Middle frontal gyrus (tissue), 1 donor: ENCODE results near the gene ZFPM1.

Experiments used
- DNase-seq: peaks from one replicate; pipeline ENCODE4 v3.0.0-alpha.2; 2015; ENCODE audit warnings: low spot score; ENCODE audit errors: extremely low spot score

Gene ZFPM1

DNA sequence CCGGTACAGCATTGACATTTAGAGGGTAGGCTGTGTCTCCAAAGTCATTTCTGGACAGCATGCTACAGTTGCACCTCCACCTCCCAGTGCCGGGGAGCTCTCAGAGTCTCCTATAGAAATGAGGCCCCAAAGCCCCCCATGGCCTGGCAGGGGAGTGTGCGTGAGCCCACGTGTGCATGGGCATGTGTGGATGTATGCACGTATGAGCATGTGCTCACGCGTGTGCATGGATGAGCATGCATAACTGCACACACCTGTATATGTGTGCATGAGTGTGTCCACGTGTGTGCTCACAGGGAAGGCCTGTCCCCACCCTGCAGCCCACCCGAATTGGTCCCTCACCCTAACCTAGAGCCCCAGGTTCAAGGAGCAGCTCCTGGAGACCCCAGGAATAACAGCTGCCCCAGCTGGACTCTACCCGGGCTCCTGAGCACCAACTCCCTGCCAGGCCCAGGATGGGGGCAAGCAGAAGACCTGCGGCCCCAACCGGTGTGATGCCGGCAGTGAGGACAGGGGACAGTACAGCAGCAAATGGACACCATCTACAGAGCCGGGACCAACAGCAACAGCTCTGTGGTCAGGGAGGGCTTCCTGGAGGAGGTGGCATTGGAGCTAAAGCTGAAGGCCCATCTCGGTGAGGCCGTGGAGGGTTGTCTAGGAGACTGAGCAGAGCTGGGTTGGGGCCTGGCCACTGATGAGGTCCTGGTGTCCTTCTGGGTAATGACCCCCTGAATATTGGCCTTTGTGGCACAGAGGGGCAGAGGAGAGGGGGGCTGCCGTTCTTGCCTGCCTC, 35.2 kb upstream of the ZFPM1 start:
- no peak for DNase-seq

DNA sequence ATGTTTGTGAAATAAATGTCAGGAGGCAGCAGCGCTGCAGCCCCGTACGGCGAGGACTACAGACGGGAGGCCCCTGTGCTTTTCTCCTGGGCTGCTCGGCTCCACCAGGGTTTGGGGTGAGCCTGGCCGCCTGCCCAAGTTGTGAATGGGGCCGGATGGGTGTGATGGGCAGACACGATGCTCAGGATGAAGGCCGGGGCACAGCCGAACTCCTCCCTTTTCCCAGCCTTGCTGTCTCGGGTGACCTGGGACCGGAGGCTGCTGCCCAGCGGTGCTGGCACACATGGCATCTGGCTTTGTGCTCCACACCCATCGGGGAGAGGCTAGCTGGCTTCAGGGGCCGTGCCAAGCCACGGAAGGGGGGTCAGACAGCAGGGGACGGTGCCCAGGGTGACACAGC, 34.2 kb upstream of the ZFPM1 start:
- DNase-seq: no peak

DNA sequence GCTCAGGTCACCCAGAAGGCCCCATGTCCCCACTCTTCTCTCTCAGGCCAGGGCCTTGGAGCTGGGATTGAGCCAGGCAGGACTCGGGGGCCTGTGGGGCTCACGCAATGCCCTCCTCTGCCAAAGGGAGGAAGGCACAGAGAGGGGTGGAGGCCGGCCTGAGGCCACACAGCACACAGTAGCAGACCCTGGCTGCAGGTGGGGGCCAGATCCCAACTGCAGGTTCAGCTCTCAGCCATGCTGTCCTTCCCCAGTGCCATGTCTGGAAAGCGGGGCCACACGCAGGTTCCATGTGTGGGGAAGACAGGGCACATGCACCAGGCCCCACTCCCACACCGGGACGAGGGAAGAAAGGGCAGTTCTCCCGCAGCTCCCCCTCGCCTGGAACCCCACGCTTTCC, 33.3 kb upstream of the ZFPM1 start:
- DNase-seq: no peak

DNA sequence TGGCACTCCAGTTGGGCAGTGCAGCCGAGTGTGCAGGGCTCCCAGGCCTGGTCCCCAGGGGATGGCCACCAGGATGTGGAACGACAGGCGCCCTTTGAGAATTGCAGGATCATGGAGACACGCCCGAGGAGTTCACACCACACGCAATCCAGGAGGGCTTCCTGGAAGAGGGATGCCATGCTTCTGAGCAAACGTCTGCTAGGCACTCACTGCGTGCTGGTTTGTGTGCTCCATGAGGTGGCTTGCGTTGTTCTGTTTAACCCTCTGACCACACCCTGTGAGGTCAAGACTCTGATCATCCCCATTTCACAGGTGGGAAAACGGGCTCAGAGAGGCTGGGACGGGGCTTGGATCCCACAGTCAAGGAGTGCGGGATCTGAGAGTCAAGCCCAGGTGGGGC, 32.6 kb upstream of the ZFPM1 start:
- no peak for DNase-seq

DNA sequence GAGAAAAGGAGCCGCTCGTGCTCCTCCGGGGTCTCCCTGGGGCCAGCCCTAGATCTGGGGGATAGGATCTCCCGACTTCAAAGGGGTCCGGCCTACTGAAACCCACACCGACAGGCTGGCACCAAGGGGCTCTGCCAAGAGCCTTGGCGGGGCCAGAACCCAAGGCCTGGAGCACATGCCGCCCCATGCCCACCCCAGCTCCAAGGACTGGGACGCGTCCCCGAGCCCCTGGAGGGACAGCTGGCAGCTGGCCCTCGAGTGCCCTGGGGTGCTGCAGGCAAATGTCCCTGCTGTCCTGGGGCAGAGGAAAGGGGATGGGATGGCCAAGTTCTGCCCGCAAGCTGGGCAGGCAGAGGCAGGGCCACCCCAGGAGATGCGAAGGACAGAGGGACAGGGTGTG, 31.8 kb upstream of the ZFPM1 start:
- DNase-seq: no peak

DNA sequence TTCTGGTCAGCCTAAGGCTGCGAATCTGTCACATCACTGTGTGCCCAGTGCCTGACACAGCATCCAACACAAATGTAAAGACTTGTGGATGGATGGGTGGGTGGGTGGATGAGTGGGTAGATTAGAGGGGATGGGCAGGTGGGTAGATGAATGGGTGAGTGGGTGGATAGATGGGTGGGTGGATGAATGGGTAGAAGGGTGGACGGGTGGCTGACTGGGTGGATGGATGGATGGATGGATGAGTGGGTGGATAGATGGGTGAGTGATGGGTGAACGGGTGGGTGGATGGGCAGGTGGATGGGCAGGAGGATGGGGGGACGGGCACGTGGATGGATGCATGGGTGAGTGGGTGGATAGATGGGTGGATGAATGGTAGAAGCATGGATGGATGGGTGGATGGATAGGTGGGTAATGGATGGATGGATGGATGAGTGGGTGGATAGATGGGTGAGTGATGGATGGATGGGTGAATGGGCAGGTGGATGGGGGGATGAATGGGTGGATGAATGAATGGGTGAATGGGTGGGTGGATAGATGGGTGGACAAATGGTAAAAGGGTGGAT, 31.1 kb upstream of the ZFPM1 start:
- DNase-seq: no peak

DNA sequence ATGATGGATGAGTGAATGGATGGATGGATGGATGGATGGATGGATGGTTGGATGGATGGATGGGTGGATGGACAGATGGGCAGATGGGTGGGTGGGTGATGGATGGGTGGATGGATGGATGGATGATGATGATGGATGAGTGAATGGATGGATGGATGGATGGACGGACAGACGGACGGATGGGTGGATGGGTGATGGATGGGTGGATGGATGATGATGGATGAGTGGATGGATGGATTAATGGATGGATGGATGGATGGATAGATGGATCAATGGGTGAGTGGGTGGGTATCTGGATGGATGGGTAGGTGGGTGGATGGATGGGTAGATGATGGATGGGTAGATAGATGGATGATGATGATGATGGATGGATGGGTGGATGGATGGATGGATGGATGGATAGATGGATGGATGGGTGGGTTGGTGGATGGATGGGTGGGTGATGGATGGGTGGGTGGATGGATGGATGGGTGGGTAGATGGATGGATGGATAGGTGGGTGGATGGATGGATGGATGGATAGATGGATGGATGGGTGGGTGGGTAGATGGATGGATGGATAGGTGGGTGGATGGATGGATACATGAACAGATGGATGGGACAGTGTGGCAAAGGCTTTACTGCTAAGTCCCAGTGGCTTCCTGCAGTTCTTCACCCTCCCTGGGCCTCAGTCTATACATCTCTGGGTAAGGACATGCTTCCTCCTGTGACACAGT, 30.2 kb upstream of the ZFPM1 start:
- DNase-seq: no peak

DNA sequence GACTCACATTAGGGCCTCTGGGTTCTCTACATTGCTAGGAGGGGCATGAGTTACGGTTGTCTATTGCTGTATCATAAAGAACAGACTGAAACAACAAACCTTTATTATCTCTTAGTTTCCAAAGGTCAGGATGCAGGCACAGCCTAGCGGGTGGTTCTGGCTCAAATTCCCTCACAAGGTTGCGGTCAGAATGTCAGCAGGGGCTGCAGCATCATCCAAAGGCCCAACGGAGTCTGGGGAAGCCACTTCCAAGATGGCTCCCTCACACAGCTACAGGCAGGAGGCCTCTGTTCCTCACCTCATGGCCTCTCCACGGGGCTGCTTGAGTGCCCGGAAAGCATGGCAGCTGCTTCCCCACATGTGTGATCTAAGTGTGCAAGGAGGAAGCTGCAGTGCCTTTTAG, 29.6 kb upstream of the ZFPM1 start:
- no peak for DNase-seq

DNA sequence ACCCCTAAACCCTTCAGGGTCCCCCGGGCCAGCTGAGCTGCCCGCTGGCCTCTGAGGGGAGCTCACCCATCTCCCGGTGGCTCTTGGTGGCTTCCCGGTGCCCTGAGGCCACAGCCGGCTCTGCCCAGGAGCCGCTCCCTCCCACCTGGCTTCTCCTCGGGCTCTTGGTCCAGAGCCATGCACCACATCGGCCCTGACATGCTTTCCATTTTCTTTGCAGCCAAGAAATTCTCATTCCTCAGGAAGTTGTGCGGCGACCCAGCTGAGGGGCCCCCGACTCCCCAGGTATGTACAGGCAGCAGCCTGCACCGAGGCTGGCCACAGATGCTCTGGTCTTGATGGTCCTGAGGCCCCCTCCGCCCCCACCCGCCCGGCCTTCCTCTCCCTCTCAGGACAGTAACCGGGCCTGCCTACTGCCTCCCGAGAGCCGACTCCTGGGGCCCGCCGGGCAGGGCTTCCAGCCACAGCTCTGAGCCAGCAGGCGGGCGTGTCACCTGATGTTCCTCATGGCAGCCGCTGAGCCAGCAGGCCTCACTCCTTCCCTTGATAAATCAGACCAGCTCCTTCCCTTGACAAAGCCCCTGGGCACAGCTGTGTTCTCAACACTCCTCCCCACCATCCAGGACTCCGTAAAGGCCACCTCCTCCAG, 28.4 kb upstream of the ZFPM1 start:
- no peak for DNase-seq

DNA sequence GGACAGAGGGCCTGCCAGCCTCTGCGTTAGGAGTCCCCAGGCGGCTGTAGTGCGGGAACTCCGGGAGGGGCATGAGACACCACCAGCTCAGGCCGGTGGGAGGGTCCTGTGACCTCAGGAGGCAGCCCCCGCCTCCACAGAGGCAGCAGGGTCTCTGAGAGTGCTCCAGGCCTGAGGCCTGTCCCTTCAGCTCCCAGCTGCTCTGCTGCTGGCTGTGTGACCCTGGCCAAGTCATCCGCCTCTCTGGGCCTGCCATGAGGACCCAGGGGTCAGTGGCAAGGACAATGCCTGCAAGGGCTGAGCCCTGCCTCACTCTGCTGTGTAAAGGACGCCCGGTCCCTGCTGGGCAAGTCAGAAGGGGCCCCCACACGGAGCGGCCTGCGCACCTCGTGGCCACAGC, 27.1 kb upstream of the ZFPM1 start:
- no peak for DNase-seq

DNA sequence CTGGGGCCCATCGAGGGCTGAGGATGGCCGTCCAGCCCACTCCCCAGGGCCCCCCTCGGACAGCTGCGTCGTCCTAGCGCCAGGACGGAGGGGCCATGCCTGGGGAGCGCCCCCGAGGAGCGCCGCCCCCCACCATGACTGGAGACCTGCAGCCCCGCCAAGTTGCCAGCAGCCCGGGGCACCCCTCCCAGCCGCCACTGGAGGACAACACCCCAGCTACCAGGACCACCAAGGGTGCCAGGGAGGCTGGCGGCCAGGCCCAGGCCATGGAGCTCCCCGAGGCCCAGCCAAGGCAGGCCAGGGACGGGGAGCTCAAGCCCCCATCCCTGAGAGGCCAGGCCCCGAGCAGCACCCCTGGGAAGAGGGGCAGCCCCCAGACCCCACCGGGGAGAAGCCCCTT, 25.7 kb upstream of the ZFPM1 start:
- no peak for DNase-seq

DNA sequence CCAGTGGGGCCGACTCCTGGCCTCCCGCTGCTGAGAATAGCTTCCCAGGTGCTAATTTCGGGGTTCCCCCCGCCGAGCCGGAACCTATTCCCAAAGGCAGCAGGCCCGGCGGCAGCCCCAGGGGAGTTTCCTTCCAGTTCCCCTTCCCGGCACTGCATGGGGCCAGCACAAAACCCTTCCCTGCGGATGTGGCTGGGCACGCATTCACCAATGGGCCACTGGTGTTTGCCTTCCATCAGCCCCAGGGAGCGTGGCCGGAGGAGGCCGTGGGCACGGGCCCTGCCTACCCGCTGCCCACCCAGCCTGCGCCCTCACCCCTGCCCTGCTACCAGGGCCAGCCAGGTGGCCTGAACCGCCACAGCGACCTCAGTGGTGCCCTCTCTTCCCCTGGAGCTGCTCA, 24.9 kb upstream of the ZFPM1 start:
- DNase-seq: no peak

DNA sequence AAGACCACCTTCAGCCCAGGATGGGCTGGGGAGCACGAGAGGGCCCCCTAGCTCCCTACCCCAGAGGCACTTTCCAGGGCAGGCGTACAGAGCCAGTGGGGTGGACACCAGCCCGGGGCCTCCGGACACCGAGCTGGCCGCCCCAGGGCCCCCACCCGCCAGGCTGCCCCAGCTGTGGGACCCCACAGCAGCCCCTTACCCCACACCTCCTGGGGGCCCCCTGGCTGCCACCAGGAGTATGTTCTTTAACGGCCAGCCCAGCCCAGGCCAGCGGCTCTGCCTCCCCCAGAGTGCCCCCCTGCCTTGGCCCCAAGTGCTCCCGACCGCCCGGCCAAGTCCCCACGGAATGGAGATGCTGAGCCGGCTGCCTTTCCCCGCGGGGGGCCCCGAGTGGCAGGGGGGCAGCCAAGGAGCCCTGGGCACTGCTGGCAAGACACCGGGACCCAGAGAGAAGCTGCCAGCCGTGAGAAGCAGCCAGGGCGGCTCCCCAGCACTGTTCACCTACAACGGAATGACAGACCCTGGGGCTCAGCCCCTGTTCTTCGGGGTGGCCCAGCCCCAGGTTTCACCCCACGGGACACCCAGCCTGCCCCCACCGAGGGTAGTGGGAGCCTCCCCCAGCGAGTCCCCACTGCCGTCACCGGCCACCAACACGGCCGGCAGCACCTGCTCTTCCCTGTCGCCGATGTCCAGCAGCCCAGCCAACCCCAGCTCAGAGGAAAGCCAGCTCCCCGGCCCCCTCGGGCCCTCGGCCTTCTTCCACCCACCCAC, 24.3 kb upstream of the ZFPM1 start:
- no peak for DNase-seq

DNA sequence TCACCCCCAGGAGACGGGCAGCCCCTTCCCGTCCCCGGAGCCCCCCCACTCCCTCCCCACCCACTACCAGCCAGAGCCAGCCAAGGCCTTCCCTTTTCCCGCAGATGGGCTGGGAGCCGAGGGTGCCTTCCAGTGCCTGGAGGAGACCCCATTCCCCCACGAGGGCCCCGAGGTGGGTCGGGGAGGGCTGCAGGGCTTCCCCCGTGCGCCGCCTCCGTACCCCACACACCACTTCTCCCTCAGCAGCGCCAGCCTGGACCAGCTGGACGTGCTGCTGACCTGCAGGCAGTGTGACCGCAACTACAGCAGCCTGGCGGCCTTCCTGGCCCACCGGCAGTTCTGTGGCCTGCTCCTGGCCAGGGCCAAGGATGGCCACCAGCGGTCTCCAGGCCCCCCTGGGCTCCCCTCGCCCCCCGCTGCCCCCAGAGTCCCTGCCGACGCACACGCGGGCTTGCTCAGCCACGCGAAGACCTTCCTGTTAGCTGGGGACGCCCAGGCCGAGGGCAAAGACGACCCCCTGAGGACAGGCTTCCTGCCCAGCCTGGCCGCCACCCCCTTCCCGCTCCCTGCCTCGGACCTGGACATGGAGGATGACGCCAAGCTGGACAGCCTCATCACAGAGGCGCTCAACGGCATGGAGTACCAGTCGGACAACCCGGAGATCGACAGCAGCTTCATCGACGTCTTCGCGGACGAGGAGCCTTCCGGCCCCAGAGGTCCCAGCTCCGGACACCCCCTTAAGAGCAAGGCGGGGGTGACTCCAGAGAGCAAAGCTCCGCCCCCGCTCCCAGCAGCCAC, 23.5 kb upstream of the ZFPM1 start:
- no peak for DNase-seq

DNA sequence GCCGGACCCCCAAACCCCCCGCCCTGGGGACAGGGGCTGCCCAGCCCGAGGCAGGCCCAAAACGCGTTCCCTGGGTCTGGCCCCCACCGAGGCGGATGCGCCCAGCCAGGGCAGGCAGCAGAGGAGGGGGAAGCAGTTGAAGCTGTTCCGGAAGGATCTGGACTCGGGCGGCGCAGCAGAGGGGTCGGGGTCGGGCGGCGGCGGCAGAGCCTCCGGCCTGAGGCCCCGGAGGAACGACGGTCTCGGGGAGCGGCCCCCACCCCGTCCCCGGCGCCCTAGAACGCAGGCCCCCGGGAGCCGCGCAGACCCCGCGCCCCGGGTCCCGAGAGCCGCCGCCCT, 22.9 kb upstream of the ZFPM1 start:
- DNase-seq: no peak

DNA sequence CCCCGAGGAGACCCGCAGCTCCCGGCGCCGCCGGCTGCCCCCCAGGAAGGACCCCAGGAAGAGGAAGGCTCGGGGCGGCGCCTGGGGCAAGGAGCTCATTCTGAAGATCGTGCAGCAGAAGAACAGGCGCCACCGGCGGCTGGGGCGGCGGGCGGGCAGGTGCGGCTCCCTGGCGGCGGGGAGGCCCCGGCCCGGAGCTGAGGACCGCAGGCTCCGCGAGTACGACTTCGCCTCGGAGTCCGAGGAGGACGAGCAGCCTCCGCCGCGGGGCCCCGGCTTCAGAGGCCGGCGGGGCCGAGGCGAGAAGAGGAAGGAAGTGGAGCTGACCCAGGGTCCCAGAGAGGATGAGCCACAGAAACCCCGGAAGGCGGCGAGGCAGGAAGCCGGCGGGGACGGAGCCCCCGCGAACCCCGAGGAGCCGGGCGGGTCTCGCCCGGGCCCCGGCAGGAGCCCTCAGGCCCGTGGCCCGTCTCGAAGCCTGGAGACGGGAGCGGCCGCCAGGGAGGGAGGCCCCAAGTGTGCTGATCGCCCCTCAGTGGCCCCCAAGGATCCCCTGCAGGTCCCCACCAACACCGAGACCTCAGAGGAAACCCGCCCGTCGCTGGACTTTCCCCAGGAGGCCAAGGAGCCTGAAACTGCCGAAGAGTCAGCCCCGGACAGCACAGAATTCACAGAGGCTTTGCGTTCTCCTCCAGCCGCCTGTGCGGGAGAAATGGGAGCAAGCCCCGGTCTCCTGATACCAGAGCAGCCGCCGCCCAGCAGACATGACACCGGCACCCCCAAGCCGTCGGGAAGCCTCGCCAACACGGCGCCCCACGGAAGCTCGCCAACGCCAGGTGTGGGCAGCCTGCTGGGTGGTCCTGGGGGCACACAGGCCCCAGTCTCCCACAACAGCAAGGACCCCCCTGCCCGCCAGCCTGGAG, 22.3 kb upstream of the ZFPM1 start:
- no peak for DNase-seq

DNA sequence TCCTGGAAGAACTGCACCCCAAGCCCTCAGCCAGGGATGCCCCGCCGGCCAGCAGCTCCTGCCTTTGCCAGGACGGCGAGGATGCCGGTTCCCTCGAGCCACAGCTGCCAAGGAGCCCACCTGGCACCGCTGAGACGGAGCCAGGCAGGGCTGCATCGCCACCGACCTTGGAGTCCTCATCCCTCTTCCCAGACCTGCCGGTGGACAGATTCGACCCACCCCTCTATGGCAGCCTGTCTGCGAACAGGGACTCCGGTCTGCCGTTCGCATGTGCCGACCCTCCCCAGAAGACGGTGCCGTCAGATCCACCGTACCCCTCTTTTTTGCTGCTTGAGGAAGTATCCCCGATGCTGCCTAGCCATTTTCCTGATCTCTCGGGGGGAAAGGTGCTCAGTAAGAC, 21.4 kb upstream of the ZFPM1 start:
- DNase-seq: no peak

DNA sequence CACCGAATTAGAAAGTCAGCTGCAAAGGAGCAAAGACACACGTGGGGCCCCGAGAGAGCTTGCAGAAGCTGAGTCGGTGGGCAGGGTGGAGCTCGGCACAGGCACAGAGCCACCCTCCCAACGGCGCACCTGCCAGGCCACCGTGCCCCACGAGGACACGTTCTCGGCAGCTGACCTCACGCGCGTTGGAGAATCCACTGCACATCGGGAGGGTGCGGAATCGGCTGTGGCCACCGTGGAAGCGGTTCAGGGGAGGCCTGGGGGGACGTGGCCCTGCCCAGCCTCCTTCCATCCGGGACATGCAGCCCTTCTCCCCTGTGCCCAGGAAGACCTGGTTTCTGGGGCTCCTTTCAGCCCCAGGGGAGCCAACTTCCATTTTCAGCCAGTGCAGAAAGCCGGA, 20.9 kb upstream of the ZFPM1 start:
- no peak for DNase-seq

DNA sequence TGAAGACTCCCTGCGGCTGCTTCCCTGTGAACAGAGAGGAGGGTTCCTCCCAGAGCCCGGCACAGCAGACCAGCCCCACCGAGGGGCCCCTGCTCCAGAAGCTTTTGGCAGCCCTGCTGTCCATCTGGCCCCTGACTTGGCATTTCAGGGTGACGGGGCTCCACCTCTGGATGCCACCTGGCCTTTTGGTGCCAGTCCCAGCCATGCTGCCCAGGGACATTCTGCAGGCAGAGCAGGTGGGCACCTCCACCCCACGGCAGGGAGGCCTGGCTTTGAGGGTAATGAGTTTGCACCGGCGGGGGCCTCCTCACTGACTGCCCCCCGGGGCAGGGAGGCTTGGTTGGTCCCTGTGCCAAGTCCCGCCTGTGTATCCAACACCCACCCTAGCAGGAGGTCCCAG, 20.3 kb upstream of the ZFPM1 start:
- DNase-seq: no peak
